HCT116 (cell line): ENCODE results near the gene RIPK3. TPM values are rescaled to one million over a fixed set of nuclear protein-coding genes. Genes with fewer than 3 reads are reported as not detected.

Source experiments
- ATAC-seq: fragments of 200-7000 bp; cut with Tn5 transposase; 2 replicates; pipeline ENCODE4 v1.9.1; 2020; ENCODE audit warnings: mild to moderate bottlenecking, moderate library complexity
- BruUV-seq: library from RNA; stranded (reverse); fragments of 400-500 nt; replicated peaks from 2 replicates; lab custom pipeline; 2021; lab: Mats Ljungman, UMichigan
- CTCF ChIA-PET: fragments of 300-600 bp; sonication (Branson Sonifier 250); formaldehyde crosslinking; loops from one replicate; lab custom pipeline; 2021; ENCODE audit warnings: antibody characterized with exemption; lab: Charles Lee
- POLR2A ChIA-PET: fragments of 300-600, 350-600 bp; sonication (Branson Sonifier 250); formaldehyde crosslinking; loops from one replicate; lab custom pipeline; 2021; ENCODE audit warnings: antibody characterized with exemption; lab: Charles Lee
- RAD21 ChIA-PET, 2 experiments: fragments of 300-600 bp; sonication (Branson Sonifier 250); formaldehyde crosslinking; loops; one replicate each; lab custom pipeline; 2023; ENCODE audit warnings: low total read pairs in 2 of 2; ENCODE audit not compliant: uncharacterized antibody in 2 of 2, unreplicated experiment in 2 of 2, low non-redundant PET in 1 of 2; lab: Charles Lee
- DNase-seq: peaks from one replicate; pipeline ENCODE4 v3.0.0-alpha.2; 2010; ENCODE audit warnings: low read depth, low spot score
- H2AFZ ChIP-seq: fragments of 200-600 bp; shearing (Covaris generic), sonication (generic); 2 replicates; pipeline ENCODE4 v1.6.1; 2017; ENCODE audit warnings: low read depth, mixed run types, mixed read lengths, antibody characterized with exemption, low read length; ENCODE audit not compliant: poor library complexity, severe bottlenecking
- H3K27ac ChIP-seq: 2 replicates; pipeline ENCODE4 v1.5.1; 2012; ENCODE audit warnings: low read depth, low read length
- H3K27me3 ChIP-seq: fragments of 200-600 bp; sonication (generic); 2 replicates; pipeline ENCODE4 v1.6.1; 2016; ENCODE audit warnings: mixed run types, low read length, mixed read lengths; ENCODE audit not compliant: insufficient read depth
- H3K36me3 ChIP-seq, 2 experiments: fragments of 200-500 bp in 1 of 2; fragments of 200-600 bp in 1 of 2; sonication (Bioruptor generic) in 1 of 2; sonication (generic) in 1 of 2; 2 replicates each; pipeline versions ENCODE4 v1.5.1 to v1.6.1; 2014 to 2016; ENCODE audit warnings: low read length in 2 of 2, inconsistent platforms in 1 of 2, mixed read lengths in 1 of 2, mixed run types in 1 of 2; ENCODE audit not compliant: insufficient read depth in 2 of 2, control insufficient read depth in 1 of 2
- H3K4me1 ChIP-seq, 2 experiments: fragments of 200-600 bp in 1 of 2; sonication (generic) in 1 of 2; 2 replicates each; pipeline versions ENCODE4 v1.5.1 to v1.6.1; 2012 to 2017; ENCODE audit warnings: low read length in 2 of 2, inconsistent platforms in 1 of 2, mild to moderate bottlenecking in 1 of 2, mixed read lengths in 1 of 2, mixed run types in 1 of 2, moderate library complexity in 1 of 2; ENCODE audit not compliant: insufficient read depth in 2 of 2, control insufficient read depth in 1 of 2
- H3K4me2 ChIP-seq: fragments of 200-600 bp; sonication (generic); 2 replicates; pipeline ENCODE4 v1.6.1; 2017; ENCODE audit warnings: mixed run types, low read length, mixed read lengths
- H3K4me3 ChIP-seq, 2 experiments: fragments of 200-600 bp in 1 of 2; sonication (generic) in 1 of 2; replicated peaks in 1 of 2; 2 replicates each; pipeline ENCODE4 v1.5.1; 2011 to 2016; ENCODE audit warnings: low read length in 2 of 2, control low read depth in 1 of 2, low read depth in 1 of 2, mild to moderate bottlenecking in 1 of 2, mixed read lengths in 1 of 2, mixed run types in 1 of 2
- H3K79me2 ChIP-seq: fragments of 200-600 bp; sonication (generic); 2 replicates; pipeline ENCODE4 v1.6.1; 2017; ENCODE audit warnings: mild to moderate bottlenecking, mixed run types, low read length, moderate library complexity, mixed read lengths; ENCODE audit not compliant: insufficient read depth
- H3K9ac ChIP-seq: fragments of 200-600 bp; sonication (generic); 2 replicates; pipeline ENCODE4 v1.6.1; 2016; ENCODE audit warnings: low read length, mixed read lengths
- H3K9me2 ChIP-seq: fragments of 200-600 bp; sonication (generic), shearing (Covaris generic); 2 replicates; pipeline ENCODE4 v1.6.1; 2017; ENCODE audit warnings: mixed run types, mild to moderate bottlenecking, moderate library complexity; ENCODE audit not compliant: insufficient read depth
- H3K9me3 ChIP-seq, 2 experiments: fragments of 200-500 bp in 1 of 2; fragments of 200-600 bp in 1 of 2; sonication (Bioruptor generic) in 1 of 2; sonication (generic) in 1 of 2; 2 replicates each; pipeline ENCODE4 v1.6.1; 2014 to 2017; ENCODE audit warnings: low read length in 2 of 2, mixed read lengths in 2 of 2, inconsistent platforms in 1 of 2, low read depth in 1 of 2, mild to moderate bottlenecking in 1 of 2, mixed run types in 1 of 2, moderate library complexity in 1 of 2; ENCODE audit not compliant: control insufficient read depth in 1 of 2, insufficient read depth in 1 of 2
- H4K20me1 ChIP-seq: fragments of 200-600 bp; sonication (generic), shearing (Covaris generic); 2 replicates; pipeline ENCODE4 v1.6.1; 2017; ENCODE audit warnings: mixed run types, mild to moderate bottlenecking, moderate library complexity; ENCODE audit not compliant: insufficient read depth
- CBX3 ChIP-seq: IDR thresholded peaks from 2 replicates; pipeline ENCODE4 v1.6.1; 2012; ENCODE audit warnings: low read depth
- FOSL1 ChIP-seq: IDR thresholded peaks from 2 replicates; pipeline ENCODE4 v1.6.1; 2012; ENCODE audit warnings: low read depth
- RAD21 ChIP-seq: IDR thresholded peaks from 2 replicates; pipeline ENCODE4 v1.6.1; 2012; ENCODE audit warnings: low read depth, mild to moderate bottlenecking
- YY1 ChIP-seq: IDR thresholded peaks from 2 replicates; pipeline ENCODE4 v1.6.1; 2011; ENCODE audit warnings: low read length, low read depth, moderate library complexity, mild to moderate bottlenecking; ENCODE audit not compliant: insufficient replicate concordance; ENCODE audit errors: extremely low read depth
- ZFX ChIP-seq: fragments of 450-650 bp; IDR thresholded peaks from 2 replicates; pipeline ENCODE4 v1.6.1; 2017
- intact Hi-C: fragments of 100-400 bp; cut with micrococcal nuclease; formaldehyde crosslinking; loops from 2 replicates; pipeline ENCODE4 v1.10.0; 2022
- total RNA-seq: library from RNA; stranded (reverse); gene quantifications from one replicate; pipeline ENCODE4 v1.2.1, GENCODE V29; 2021; ENCODE audit not compliant: unreplicated experiment
- TF ChIP-seq, protein P1 (sequence below): IDR thresholded peaks from 2 replicates; pipeline ENCODE4 v1.6.1; 2012; ENCODE audit warnings: low read depth
- TF ChIP-seq, protein P2 (sequence below), 3 experiments: fragments of 200-600 bp in 1 of 3; sonication (generic) in 1 of 3; IDR thresholded peaks in 2 of 3; conservative IDR thresholded peaks in 1 of 3; 2 replicates each; pipeline ENCODE4 v1.5.1; 2012 to 2017; ENCODE audit warnings: low read depth in 2 of 3, low read length in 2 of 3, antibody characterized with exemption in 1 of 3, borderline replicate concordance in 1 of 3, control low read depth in 1 of 3, mild to moderate bottlenecking in 1 of 3, mixed read lengths in 1 of 3, mixed run types in 1 of 3, moderate library complexity in 1 of 3; ENCODE audit not compliant: insufficient read depth in 1 of 3

Gene RIPK3
- total RNA-seq, 1 experiment from 2014 or later = not detected

DNA sequence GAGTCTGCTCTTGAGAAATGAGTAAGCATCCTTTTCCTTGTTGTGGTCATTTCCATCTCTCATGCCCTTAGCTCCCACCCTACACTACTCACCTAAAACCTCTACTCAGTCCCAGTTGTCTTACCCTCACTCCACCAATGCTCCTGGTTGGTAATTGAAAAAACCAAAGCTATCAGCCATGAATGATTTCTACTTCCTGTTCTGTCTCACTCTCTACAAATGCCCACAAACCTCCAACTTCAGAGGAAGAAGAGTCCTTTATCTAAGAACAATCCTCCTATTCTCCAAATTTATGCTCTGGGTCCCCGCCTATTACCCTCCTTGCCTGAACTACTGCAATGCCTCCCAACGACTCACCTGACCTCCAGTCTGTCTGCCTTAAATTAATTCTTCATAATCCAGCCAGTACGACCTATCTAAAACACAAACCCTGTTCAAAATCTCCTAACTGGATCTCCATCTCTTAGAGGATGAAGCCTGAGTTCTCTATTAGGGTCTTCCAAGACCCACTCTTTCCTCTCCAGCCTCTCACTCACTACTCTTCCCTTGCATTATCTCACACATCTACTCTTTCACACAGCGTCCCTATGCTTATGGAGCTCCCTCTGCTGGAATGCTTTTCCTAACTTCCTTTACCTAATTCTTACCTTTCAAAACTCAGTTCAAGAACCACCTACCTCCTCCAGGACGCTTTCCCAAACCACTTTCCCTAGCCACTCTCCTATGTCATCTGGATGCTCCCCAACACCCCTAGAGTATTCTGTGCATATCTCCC lies 42.4 kb downstream of the RIPK3 start:
- intact Hi-C loops = loop anchor here (1.0 to 10.0 kb wide), 6 partner anchors 54 to 313 kb away; partner anchors contain the start of genes DHRS4L2 and MDP1
- H3K4me1 ChIP-seq = peaks cover 17 to 31% of the 10 kb centered on the region in 2 experiments
- H3K27me3 ChIP-seq = no peaks in the 10 kb centered on the region
- ChIA-PET POLR2A (interaction anchor here (1.0 to 3.7 kb wide), 4 partner anchors 26 to 251 kb away, joined by 3 to 30 read pairs (median 6); partner anchors contain the start of genes RABGGTA and TINF2), CTCF (interaction anchor here (0.6 to 4.7 kb wide), 22 partner anchors 11 to 283 kb away, joined by 3 to 71 read pairs (median 4); partner anchors contain the start of genes CHMP4A, CIDEB, DCAF11 and IRF9), RAD21 (interaction anchor here (0.6 to 1.6 kb wide), 4 partner anchors 24 to 55 kb away, joined by 3 to 7 read pairs (median 6); partner anchors contain the start of gene TINF2 (in 2 of the 2))
- peak overlapping the region; percentile 6 for H3K4me2 ChIP-seq
- no peaks in the 10 kb centered on the region for H4K20me1 ChIP-seq
- H3K9ac ChIP-seq = no peak overlapping the region
- no TSS peak for BruUV-seq
- TF ChIP-seq ZFX (no peak), FOSL1 (no peak), RAD21 (peak; percentile 52; the same call in 1 of the 2 replicates), YY1 (no peak), CBX3 (no peak)
- TF ChIP-seq, protein P1, sequence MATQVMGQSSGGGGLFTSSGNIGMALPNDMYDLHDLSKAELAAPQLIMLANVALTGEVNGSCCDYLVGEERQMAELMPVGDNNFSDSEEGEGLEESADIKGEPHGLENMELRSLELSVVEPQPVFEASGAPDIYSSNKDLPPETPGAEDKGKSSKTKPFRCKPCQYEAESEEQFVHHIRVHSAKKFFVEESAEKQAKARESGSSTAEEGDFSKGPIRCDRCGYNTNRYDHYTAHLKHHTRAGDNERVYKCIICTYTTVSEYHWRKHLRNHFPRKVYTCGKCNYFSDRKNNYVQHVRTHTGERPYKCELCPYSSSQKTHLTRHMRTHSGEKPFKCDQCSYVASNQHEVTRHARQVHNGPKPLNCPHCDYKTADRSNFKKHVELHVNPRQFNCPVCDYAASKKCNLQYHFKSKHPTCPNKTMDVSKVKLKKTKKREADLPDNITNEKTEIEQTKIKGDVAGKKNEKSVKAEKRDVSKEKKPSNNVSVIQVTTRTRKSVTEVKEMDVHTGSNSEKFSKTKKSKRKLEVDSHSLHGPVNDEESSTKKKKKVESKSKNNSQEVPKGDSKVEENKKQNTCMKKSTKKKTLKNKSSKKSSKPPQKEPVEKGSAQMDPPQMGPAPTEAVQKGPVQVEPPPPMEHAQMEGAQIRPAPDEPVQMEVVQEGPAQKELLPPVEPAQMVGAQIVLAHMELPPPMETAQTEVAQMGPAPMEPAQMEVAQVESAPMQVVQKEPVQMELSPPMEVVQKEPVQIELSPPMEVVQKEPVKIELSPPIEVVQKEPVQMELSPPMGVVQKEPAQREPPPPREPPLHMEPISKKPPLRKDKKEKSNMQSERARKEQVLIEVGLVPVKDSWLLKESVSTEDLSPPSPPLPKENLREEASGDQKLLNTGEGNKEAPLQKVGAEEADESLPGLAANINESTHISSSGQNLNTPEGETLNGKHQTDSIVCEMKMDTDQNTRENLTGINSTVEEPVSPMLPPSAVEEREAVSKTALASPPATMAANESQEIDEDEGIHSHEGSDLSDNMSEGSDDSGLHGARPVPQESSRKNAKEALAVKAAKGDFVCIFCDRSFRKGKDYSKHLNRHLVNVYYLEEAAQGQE = no peak
- TF ChIP-seq, protein P2, sequence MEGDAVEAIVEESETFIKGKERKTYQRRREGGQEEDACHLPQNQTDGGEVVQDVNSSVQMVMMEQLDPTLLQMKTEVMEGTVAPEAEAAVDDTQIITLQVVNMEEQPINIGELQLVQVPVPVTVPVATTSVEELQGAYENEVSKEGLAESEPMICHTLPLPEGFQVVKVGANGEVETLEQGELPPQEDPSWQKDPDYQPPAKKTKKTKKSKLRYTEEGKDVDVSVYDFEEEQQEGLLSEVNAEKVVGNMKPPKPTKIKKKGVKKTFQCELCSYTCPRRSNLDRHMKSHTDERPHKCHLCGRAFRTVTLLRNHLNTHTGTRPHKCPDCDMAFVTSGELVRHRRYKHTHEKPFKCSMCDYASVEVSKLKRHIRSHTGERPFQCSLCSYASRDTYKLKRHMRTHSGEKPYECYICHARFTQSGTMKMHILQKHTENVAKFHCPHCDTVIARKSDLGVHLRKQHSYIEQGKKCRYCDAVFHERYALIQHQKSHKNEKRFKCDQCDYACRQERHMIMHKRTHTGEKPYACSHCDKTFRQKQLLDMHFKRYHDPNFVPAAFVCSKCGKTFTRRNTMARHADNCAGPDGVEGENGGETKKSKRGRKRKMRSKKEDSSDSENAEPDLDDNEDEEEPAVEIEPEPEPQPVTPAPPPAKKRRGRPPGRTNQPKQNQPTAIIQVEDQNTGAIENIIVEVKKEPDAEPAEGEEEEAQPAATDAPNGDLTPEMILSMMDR (IDR thresholded peaks at IDR 0.05 in 2 of 3, conservative IDR thresholded peaks at IDR 0.05 in 1 of 3; ENCODE audit: borderline replicate concordance in 1 of 3, insufficient read depth in 1 of 3, low read depth in 2 of 3, low read length in 2 of 3) = peak; percentile 55 to 65 (median 62); a peak in 5 of 6 replicates
- H3K9me3 ChIP-seq = no peaks in the 10 kb centered on the region
- H3K36me3 ChIP-seq = peaks cover 20 to 21% of the 10 kb centered on the region in 2 experiments
- H2AFZ ChIP-seq = no peak overlapping the region
- H3K9me2 ChIP-seq = no peaks in the 10 kb centered on the region
- H3K27ac ChIP-seq = peak overlapping the region; percentile 12; the same call in 1 of the 2 replicates
- H3K4me3 ChIP-seq = no peak overlapping the region
- H3K79me2 ChIP-seq = peaks cover 28% of the 10 kb centered on the region
- DNase-seq = no peak
- peak; percentile 50 for ATAC-seq
